PC-3 (cell line): ENCODE data around the gene EXOSC2. TPM values are rescaled to one million over a fixed set of nuclear protein-coding genes. Genes with fewer than 3 reads are reported as not detected.

Source experiments
- ATAC-seq: fragments of 200-7000 bp; cut with Tn5 transposase; 2 replicates; pipeline ENCODE4 v1.9.1; 2020; ENCODE audit warnings: mild to moderate bottlenecking, moderate library complexity
- BruUV-seq: library from RNA; stranded (reverse); fragments of 400-500 nt; replicated peaks from 2 replicates; lab custom pipeline; 2021; lab: Mats Ljungman, UMichigan
- CTCF ChIA-PET: fragments of 300-600 bp; sonication (Branson Sonifier 250); formaldehyde crosslinking; loops from one replicate; lab custom pipeline; 2022; ENCODE audit warnings: antibody characterized with exemption; lab: Charles Lee
- POLR2A ChIA-PET: fragments of 300-600 bp; sonication (Branson Sonifier 250); formaldehyde crosslinking; loops from one replicate; lab custom pipeline; 2022; ENCODE audit warnings: antibody characterized with exemption; ENCODE audit not compliant: unreplicated experiment; lab: Charles Lee
- DNase-seq: peaks from one replicate; pipeline ENCODE4 v3.0.0-alpha.2; 2015
- H2AFZ ChIP-seq: fragments of 300-600 bp; sonication (generic); 2 replicates; pipeline ENCODE4 v1.6.0; 2016; ENCODE audit warnings: antibody characterized with exemption, low read length
- H3F3A ChIP-seq: fragments of 300-600 bp; sonication (generic); one replicate; pipeline ENCODE4 v1.6.0; 2017; ENCODE audit warnings: antibody characterized with exemption, low read length, control low read depth, mild to moderate bottlenecking; ENCODE audit not compliant: unreplicated experiment
- H3K27ac ChIP-seq: fragments of 300-600 bp; sonication (generic); 2 replicates; pipeline ENCODE4 v1.5.1; 2016; ENCODE audit warnings: mild to moderate bottlenecking, low read length
- H3K27me3 ChIP-seq: fragments of 300-600 bp; sonication (generic); 2 replicates; pipeline ENCODE4 v1.6.1; 2016; ENCODE audit warnings: low read length, mixed read lengths
- H3K36me3 ChIP-seq: fragments of 300-600 bp; sonication (generic); 2 replicates; pipeline ENCODE4 v1.6.1; 2016; ENCODE audit warnings: low read depth, mixed run types, low read length, mixed read lengths
- H3K4me1 ChIP-seq: fragments of 300-600 bp; sonication (generic); 2 replicates; pipeline ENCODE4 v1.5.1; 2016; ENCODE audit warnings: low read length; ENCODE audit not compliant: insufficient read depth
- H3K4me2 ChIP-seq: fragments of 300-600 bp; sonication (generic); 2 replicates; pipeline ENCODE4 v1.6.0; 2016; ENCODE audit warnings: low read length
- H3K4me3 ChIP-seq: fragments of 300-600 bp; sonication (generic); 2 replicates; pipeline ENCODE4 v1.5.1; 2016; ENCODE audit warnings: mild to moderate bottlenecking, low read length, mixed read lengths
- H3K79me2 ChIP-seq: fragments of 300-600 bp; sonication (generic); 2 replicates; pipeline ENCODE4 v1.6.1; 2017; ENCODE audit warnings: low read length, mixed read lengths
- H3K9ac ChIP-seq: fragments of 300-600 bp; sonication (generic); 2 replicates; pipeline ENCODE4 v1.6.0; 2016; ENCODE audit warnings: mild to moderate bottlenecking, low read length
- H3K9me2 ChIP-seq: fragments of 300-600 bp; sonication (generic); replicated peaks from 2 replicates; pipeline ENCODE4 v1.6.1; 2016; ENCODE audit warnings: mixed run types, low read length, mixed read lengths
- H3K9me3 ChIP-seq: fragments of 300-600 bp; sonication (generic); 2 replicates; pipeline ENCODE4 v1.6.1; 2016; ENCODE audit warnings: low read length, mixed read lengths
- H4K20me1 ChIP-seq: fragments of 300-600 bp; sonication (generic); 2 replicates; pipeline ENCODE4 v1.6.1; 2016; ENCODE audit warnings: low read length, mixed read lengths
- EZH2 ChIP-seq: fragments of 300-600 bp; sonication (generic); IDR thresholded peaks from one replicate; pipeline ENCODE4 v1.6.1; 2017; ENCODE audit warnings: antibody characterized with exemption, mild to moderate bottlenecking, low read length; ENCODE audit not compliant: unreplicated experiment
- EZH2phosphoT487 ChIP-seq: fragments of 300-600 bp; sonication (generic); IDR thresholded peaks from 2 replicates; pipeline ENCODE4 v1.6.1; 2018; ENCODE audit warnings: mild to moderate bottlenecking, antibody characterized with exemption, low read length, borderline replicate concordance
- intact Hi-C: fragments of 100-400 bp; cut with micrococcal nuclease; formaldehyde crosslinking; loops from 2 replicates; pipeline ENCODE4 v1.9.0; 2023
- total RNA-seq: library from RNA; depleted of rRNA; stranded (reverse); fragments of >200 nt; gene quantifications from 2 replicates; pipeline ENCODE4 v1.2.3, GENCODE V29; 2014
- TF ChIP-seq, protein P1 (sequence below): fragments of 300-600 bp; sonication (generic); conservative IDR thresholded peaks from 2 replicates; pipeline ENCODE4 v1.5.1; 2017; ENCODE audit warnings: antibody characterized with exemption, low read depth, mild to moderate bottlenecking, low read length

EXOSC2 gene
- total RNA-seq, 1 experiment from 2014 or later, result 33.5 TPM

GRCh38 chr9:130666393-130667119 lies 27.0 kb upstream of the EXOSC2 start:
- ChIA-PET POLR2A (no interaction called here), CTCF (no interaction called here)
- DNase-seq, result no peak
- H3K4me2 ChIP-seq, result no peak overlapping the region
- no peaks in the 10 kb centered on the region for H3K36me3 ChIP-seq
- H3K4me1 ChIP-seq, result no peaks in the 10 kb centered on the region
- no peaks in the 10 kb centered on the region for H3K9me3 ChIP-seq
- no peak overlapping the region for H2AFZ ChIP-seq
- no peak for ATAC-seq
- H3K4me3 ChIP-seq, result no peak overlapping the region
- no peak overlapping the region for H3K27ac ChIP-seq
- H3K79me2 ChIP-seq, result no peaks in the 10 kb centered on the region
- no peak overlapping the region for H3K9ac ChIP-seq
- no peaks in the 10 kb centered on the region for H3F3A ChIP-seq
- no peaks in the 10 kb centered on the region for H4K20me1 ChIP-seq
- TF ChIP-seq, protein P1, sequence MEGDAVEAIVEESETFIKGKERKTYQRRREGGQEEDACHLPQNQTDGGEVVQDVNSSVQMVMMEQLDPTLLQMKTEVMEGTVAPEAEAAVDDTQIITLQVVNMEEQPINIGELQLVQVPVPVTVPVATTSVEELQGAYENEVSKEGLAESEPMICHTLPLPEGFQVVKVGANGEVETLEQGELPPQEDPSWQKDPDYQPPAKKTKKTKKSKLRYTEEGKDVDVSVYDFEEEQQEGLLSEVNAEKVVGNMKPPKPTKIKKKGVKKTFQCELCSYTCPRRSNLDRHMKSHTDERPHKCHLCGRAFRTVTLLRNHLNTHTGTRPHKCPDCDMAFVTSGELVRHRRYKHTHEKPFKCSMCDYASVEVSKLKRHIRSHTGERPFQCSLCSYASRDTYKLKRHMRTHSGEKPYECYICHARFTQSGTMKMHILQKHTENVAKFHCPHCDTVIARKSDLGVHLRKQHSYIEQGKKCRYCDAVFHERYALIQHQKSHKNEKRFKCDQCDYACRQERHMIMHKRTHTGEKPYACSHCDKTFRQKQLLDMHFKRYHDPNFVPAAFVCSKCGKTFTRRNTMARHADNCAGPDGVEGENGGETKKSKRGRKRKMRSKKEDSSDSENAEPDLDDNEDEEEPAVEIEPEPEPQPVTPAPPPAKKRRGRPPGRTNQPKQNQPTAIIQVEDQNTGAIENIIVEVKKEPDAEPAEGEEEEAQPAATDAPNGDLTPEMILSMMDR, result no peak
- TF ChIP-seq EZH2, result no peak
- TF ChIP-seq EZH2phosphoT487, result no peak
- intact Hi-C loops, result no loop called here
- H3K27me3 ChIP-seq, result peaks cover 40% of the 10 kb centered on the region
- no peaks in the 10 kb centered on the region for H3K9me2 ChIP-seq
- BruUV-seq, result no TSS peak

GRCh38 chr9:130667120-130667435 lies 26.5 kb upstream of the EXOSC2 start:
- POLR2A ChIA-PET, result no interaction called here

GRCh38 chr9:130668196-130668595 lies 25.4 kb upstream of the EXOSC2 start:
- H3K36me3 ChIP-seq, result no peaks in the 10 kb centered on the region
- TF ChIP-seq EZH2phosphoT487 (no peak), EZH2 (no peak)
- TF ChIP-seq, protein P1, result no peak
- no peak for ATAC-seq
- no peaks in the 10 kb centered on the region for H3F3A ChIP-seq
- intact Hi-C loops, result no loop called here
- BruUV-seq, result no TSS peak
- ChIA-PET CTCF (no interaction called here), POLR2A (no interaction called here)
- DNase-seq, result no peak
- H3K9me3 ChIP-seq, result no peaks in the 10 kb centered on the region
- H3K27me3 ChIP-seq, result peaks cover 32% of the 10 kb centered on the region
- no peak overlapping the region for H3K27ac ChIP-seq
- no peak overlapping the region for H2AFZ ChIP-seq
- H3K4me1 ChIP-seq, result no peaks in the 10 kb centered on the region
- no peak overlapping the region for H3K4me3 ChIP-seq
- H4K20me1 ChIP-seq, result no peaks in the 10 kb centered on the region
- no peak overlapping the region for H3K9ac ChIP-seq
- H3K9me2 ChIP-seq, result no peaks in the 10 kb centered on the region
- no peak overlapping the region for H3K4me2 ChIP-seq
- no peaks in the 10 kb centered on the region for H3K79me2 ChIP-seq

More at GRCh38 chr9:130667120-130667435, 26.5 kb upstream of the EXOSC2 start:
- H3K4me2 ChIP-seq, result no peak overlapping the region
- H3K4me3 ChIP-seq, result no peak overlapping the region
- no peak overlapping the region for H3K27ac ChIP-seq
- TF ChIP-seq, protein P1, result no peak
- TF ChIP-seq EZH2phosphoT487, result no peak
- TF ChIP-seq EZH2, result no peak
- H3K79me2 ChIP-seq, result no peaks in the 10 kb centered on the region
- H2AFZ ChIP-seq, result no peak overlapping the region
- no peaks in the 10 kb centered on the region for H3K4me1 ChIP-seq
- H4K20me1 ChIP-seq, result no peaks in the 10 kb centered on the region
- H3F3A ChIP-seq, result no peaks in the 10 kb centered on the region
- H3K36me3 ChIP-seq, result no peaks in the 10 kb centered on the region
- DNase-seq (peak; percentile 28), ATAC-seq (no peak)
- CTCF ChIA-PET, result no interaction called here
- intact Hi-C loops, result no loop called here
- no peak overlapping the region for H3K9ac ChIP-seq
- no peaks in the 10 kb centered on the region for H3K9me3 ChIP-seq
- no TSS peak for BruUV-seq
- no peaks in the 10 kb centered on the region for H3K9me2 ChIP-seq
- peaks cover 40% of the 10 kb centered on the region for H3K27me3 ChIP-seq
